GM12878 (cell line): ENCODE measurements around the gene RPL22. TPM values are rescaled to one million over a fixed set of nuclear protein-coding genes. Genes with fewer than 3 reads are reported as not detected.

Experiments
- CUX1 ChIP-seq: IDR thresholded peaks from 2 replicates; pipeline ENCODE4 v1.6.1; 2012; ENCODE audit warnings: improper control_type of control experiment, low read depth, low read length; ENCODE audit not compliant: insufficient replicate concordance
- ZNF687 ChIP-seq: fragments of 450-650 bp; IDR thresholded peaks from 2 replicates; pipeline ENCODE4 v1.6.1; 2017; ENCODE audit warnings: mild to moderate bottlenecking, moderate library complexity
- polyA plus RNA-seq, 11 experiments: library from polyadenylated mRNA; depleted of rRNA in 4 of 11; unstranded in 6 of 11; stranded (reverse) in 5 of 11; fragments of >200 nt; fragmentation: Nextera tagmentation in 4 of 11; fragmentation: Illumina TruSeq in 1 of 11; extraction: Ambion mirVana in 4 of 11; extraction: Trizol in 1 of 11; gene quantifications; 1 replicate in 1 of 11; 2 replicates in 10 of 11; pipeline versions ENCODE4 v1.2.1 to v1.2.3, GENCODE V29; 2011 to 2016; ENCODE audit warnings: inconsistent platforms in 2 of 11, missing spikeins in 2 of 11, low read depth in 1 of 11
- total RNA-seq, 4 experiments: library from RNA; depleted of rRNA in 3 of 4; stranded (reverse); fragments of >200 nt in 3 of 4; fragmentation: Illumina TruSeq in 1 of 4; extraction: Trizol in 1 of 4; gene quantifications; 2 replicates each; pipeline versions ENCODE4 v1.2.1 to v1.2.3, GENCODE V29; 2013 to 2021
- TF ChIP-seq, protein P1 (sequence below): IDR thresholded peaks from 2 replicates; pipeline ENCODE4 v1.6.1; 2012; ENCODE audit warnings: low read length, inconsistent platforms
- TF ChIP-seq, protein P2 (sequence below): fragments of 450-650 bp; IDR thresholded peaks from 2 replicates; pipeline ENCODE4 v1.6.1; 2017; ENCODE audit warnings: borderline replicate concordance

RPL22 gene
- total and polyA plus RNA-seq, 10 of the 15 experiments (the other 5 are each of a cell fraction or from before 2014, with no cell fraction given), result 191 to 560 (median 430) TPM

- TF ChIP-seq CUX1, result no peak
- TF ChIP-seq ZNF687, result no peak
- TF ChIP-seq, protein P1, sequence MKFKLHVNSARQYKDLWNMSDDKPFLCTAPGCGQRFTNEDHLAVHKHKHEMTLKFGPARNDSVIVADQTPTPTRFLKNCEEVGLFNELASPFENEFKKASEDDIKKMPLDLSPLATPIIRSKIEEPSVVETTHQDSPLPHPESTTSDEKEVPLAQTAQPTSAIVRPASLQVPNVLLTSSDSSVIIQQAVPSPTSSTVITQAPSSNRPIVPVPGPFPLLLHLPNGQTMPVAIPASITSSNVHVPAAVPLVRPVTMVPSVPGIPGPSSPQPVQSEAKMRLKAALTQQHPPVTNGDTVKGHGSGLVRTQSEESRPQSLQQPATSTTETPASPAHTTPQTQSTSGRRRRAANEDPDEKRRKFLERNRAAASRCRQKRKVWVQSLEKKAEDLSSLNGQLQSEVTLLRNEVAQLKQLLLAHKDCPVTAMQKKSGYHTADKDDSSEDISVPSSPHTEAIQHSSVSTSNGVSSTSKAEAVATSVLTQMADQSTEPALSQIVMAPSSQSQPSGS, result no peak
- TF ChIP-seq, protein P2, sequence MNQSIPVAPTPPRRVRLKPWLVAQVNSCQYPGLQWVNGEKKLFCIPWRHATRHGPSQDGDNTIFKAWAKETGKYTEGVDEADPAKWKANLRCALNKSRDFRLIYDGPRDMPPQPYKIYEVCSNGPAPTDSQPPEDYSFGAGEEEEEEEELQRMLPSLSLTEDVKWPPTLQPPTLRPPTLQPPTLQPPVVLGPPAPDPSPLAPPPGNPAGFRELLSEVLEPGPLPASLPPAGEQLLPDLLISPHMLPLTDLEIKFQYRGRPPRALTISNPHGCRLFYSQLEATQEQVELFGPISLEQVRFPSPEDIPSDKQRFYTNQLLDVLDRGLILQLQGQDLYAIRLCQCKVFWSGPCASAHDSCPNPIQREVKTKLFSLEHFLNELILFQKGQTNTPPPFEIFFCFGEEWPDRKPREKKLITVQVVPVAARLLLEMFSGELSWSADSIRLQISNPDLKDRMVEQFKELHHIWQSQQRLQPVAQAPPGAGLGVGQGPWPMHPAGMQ, result no peak
- TF ChIP-seq, all 136 proteins: peak for 3
Measured at GRCh38 chr1:6235296-6235677, 35.9 kb upstream of the RPL22 start (continued).
